Upper lobe of right lung (tissue), 1 donor: ENCODE data around the gene DEPDC7. TPM values are rescaled to one million over a fixed set of nuclear protein-coding genes. Genes with fewer than 3 reads are reported as not detected.
"Not testable (repeated sequence)": the region's sequence is repeated elsewhere in the genome, so short reads cannot be mapped to it uniquely, and the experiment has no call there.

Source experiments
- ATAC-seq: fragments of 200-7000 bp; cut with Tn5 transposase; one replicate; pipeline ENCODE4 v1.9.1; 2020; ENCODE audit warnings: mild to moderate bottlenecking, moderate library complexity
- DNase-seq: peaks from one replicate; pipeline ENCODE4 v3.0.0-alpha.2; 2020
- H3K27ac ChIP-seq: fragments of 200-600 bp; one replicate; pipeline ENCODE4 v1.8.0; 2022
- H3K27me3 ChIP-seq: fragments of 200-600 bp; one replicate; pipeline ENCODE4 v1.8.0; 2022; ENCODE audit warnings: mild to moderate bottlenecking
- H3K36me3 ChIP-seq: fragments of 200-600 bp; one replicate; pipeline ENCODE4 v1.8.0; 2022
- H3K4me1 ChIP-seq: fragments of 200-600 bp; one replicate; pipeline ENCODE4 v1.8.0; 2022
- H3K4me3 ChIP-seq: fragments of 200-600 bp; one replicate; pipeline ENCODE4 v1.8.0; 2022; ENCODE audit warnings: mild to moderate bottlenecking
- H3K9me3 ChIP-seq: fragments of 200-600 bp; one replicate; pipeline ENCODE4 v1.8.0; 2022
- intact Hi-C: fragments of 100-400 bp; cut with DNase I; formaldehyde crosslinking; loops from one replicate; pipeline ENCODE4 v1.11.0; 2022
- long read RNA-seq: library from polyadenylated mRNA; unstranded; transcript quantifications from one replicate; pipeline ENCODE4 v2.0.0, GENCODE V29; 2021
- total RNA-seq: library from RNA; stranded (reverse); fragmentation: NEBNext Ultra II Directional; extraction: Animal tissue kit (Norgen Biotek cat#: 25700); gene quantifications from one replicate; pipeline ENCODE4 v1.2.1, GENCODE V29; 2021
- TF ChIP-seq, protein P1 (sequence below): fragments of 200-600 bp; IDR thresholded peaks from one replicate; pipeline ENCODE4 v1.8.0; 2022; ENCODE audit warnings: antibody characterized with exemption
- donor health status: DM: no; HTN: yes; CAD: no; lungs with severe emphysema.

Gene DEPDC7
- 0.81 TPM for total RNA-seq
- long read RNA-seq, partial matches to known transcripts = 0 of 2 reads
- long read RNA-seq, other reads (novel, unspliced or antisense) = 1 of 2 reads

DNA sequence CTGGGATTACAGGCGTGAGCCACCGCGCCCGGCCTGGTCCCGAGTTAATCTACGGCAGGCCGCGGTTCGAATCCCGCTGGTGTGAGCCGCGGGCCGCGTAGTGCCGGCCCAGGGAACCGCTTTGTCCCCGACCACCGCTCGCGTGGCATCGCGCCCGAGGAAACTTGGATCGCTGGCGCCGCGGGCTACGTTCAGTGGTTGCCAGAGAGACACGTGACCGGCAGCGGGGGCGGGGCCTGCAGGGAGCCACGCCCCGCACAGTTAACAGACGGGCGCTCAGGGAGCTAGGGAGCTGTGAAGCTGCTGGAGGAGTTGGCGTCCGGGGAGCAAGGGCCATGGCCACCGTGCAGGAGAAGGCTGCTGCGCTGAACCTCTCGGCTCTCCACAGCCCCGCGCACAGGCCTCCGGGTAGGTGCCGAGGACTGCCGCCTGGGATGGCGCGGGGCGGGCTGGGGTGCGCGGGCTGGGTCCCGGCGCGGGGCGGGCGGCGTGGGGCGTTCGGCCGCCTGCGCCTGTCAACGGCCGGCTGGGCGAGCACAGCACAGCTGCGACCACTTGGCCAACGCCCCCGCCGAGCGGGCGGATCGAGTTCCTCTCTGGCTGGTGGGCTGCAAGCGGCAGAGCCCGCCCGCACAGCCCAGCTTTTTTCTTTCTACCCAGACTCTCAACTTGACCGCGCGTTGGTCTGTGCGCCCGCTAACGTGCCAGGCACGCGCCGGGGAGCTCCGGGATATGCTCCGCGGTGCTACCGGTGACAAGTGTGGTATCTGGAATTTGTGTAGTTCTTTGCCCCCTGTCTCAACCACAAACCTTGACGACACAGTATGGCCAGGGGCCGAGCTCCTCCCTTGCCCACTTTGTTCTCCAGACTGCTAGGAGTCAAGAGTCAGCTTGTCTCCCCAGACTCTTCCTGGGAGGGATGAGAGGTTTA, at the start of gene DEPDC7:
Gene DEPDC7 (plus strand): TSS at position 258 of the 931 bp plus-strand sequence. CDS start 78 bp downstream, at position 336.
- Histone ChIP-seq H3K4me1 (no peaks in the 10 kb centered on the region), H3K27me3 (peaks cover 18% of the 10 kb centered on the region), H3K27ac (no peak within 1 kb of the TSS), H3K36me3 (no peaks in the 10 kb centered on the region), H3K9me3 (no peaks in the 10 kb centered on the region), H3K4me3 (peak within 1 kb of the TSS; percentile 48)
- peak; percentile 91 for DNase-seq
- ATAC-seq = peak; percentile 97
- TF ChIP-seq, protein P1, sequence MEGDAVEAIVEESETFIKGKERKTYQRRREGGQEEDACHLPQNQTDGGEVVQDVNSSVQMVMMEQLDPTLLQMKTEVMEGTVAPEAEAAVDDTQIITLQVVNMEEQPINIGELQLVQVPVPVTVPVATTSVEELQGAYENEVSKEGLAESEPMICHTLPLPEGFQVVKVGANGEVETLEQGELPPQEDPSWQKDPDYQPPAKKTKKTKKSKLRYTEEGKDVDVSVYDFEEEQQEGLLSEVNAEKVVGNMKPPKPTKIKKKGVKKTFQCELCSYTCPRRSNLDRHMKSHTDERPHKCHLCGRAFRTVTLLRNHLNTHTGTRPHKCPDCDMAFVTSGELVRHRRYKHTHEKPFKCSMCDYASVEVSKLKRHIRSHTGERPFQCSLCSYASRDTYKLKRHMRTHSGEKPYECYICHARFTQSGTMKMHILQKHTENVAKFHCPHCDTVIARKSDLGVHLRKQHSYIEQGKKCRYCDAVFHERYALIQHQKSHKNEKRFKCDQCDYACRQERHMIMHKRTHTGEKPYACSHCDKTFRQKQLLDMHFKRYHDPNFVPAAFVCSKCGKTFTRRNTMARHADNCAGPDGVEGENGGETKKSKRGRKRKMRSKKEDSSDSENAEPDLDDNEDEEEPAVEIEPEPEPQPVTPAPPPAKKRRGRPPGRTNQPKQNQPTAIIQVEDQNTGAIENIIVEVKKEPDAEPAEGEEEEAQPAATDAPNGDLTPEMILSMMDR = no peak
- intact Hi-C loops = no loop called here

DNA sequence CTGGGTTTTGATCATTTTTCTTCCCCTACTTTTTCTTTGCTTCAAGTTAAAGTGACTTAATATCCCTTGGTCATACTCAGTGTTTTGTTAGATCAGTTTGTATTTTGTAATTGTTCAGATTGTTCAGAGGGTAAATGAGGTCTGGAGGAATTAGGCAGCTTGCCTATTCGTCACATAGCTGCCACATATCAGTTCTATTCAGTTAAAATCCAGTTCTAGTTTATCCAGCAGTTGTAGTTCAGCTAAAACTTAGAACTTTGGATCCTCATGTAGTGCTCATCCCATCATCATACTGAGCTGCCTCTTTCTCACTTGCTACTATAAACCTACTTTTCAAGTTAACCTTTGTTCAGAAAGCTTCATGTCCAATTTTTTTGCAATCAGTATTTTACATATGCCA, 47.1 kb upstream of the DEPDC7 start:
- intact Hi-C loops = no loop called here
- Histone ChIP-seq H3K27ac (no peak overlapping the region), H3K4me3 (no peak overlapping the region), H3K27me3 (no peaks in the 10 kb centered on the region), H3K9me3 (no peaks in the 10 kb centered on the region), H3K4me1 (no peaks in the 10 kb centered on the region), H3K36me3 (peaks cover 20% of the 10 kb centered on the region)
- ATAC-seq = no peak
- no peak for DNase-seq
- TF ChIP-seq, protein P1 = no peak

DNA sequence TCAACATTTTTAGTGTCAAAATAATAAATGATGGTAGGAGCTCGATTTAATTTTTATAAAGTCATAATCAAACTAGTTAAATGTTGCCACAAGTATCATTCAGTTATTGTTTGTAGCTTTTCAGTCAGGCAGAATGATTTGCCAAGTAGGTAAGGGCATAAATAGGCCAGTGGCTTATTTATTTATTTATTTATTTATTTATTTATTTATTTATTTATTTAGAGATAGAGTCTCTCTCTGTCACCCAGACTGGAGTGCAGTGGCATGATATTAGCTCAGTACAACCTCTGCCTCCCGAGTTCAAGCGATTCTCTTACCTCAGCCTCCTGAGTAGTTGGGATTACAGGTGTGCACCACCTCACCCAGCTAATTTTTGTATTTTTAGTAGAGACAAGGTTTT, 43.4 kb upstream of the DEPDC7 start:
- H3K27me3 ChIP-seq, ATAC-seq, H3K9me3 ChIP-seq, DNase-seq, H3K4me3 ChIP-seq, H3K27ac ChIP-seq, intact Hi-C loops, H3K4me1 ChIP-seq: not testable (repeated sequence)
- H3K36me3 ChIP-seq = peaks cover 41% of the 10 kb centered on the region

DNA sequence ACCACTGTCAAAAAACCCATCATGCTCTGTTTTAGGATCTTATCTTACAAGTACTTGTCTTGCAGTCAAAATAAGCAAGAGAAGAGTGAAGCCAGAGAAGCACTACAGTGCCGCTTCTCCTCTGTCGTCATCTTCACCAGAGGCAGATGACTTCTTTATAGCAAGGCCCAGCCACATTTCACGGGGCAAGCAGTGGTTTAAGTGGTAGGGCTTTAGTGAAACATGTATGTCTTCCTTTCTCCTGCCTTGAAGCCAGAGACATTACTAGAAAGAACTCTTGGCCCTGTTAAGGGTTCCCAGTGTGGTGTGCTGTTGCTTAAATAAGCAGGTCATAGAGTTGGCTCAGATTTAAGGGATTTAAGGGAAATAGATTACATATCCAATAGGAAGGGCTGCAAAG, 42.9 kb upstream of the DEPDC7 start:
- Histone ChIP-seq H3K27me3 (no peaks in the 10 kb centered on the region), H3K36me3 (peaks cover 47% of the 10 kb centered on the region), H3K9me3 (no peaks in the 10 kb centered on the region), H3K4me3 (no peak overlapping the region), H3K4me1 (no peaks in the 10 kb centered on the region), H3K27ac (no peak overlapping the region)
- no peak for ATAC-seq
- intact Hi-C loops = no loop called here
- no peak for DNase-seq
- TF ChIP-seq, protein P1 = no peak

DNA sequence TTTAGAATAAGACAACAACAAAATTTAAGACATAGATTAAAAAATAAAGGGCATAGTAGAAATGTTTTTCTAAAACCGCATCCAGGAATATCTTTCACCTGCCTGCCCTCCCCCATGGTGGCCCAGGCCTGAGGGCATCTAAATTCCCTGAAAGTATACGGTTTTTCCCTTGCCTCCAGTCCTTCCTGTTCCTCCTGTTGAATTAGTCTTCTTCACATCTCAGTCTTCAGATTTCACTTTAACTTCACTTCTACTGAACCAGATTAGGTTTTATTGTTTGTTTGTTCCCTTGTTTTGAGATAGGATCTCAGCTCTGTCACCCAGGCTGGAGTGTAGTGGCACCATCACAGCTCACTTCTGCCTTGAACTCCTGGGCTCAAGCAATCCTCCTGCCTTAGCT, 33.1 kb upstream of the DEPDC7 start:
- TF ChIP-seq, protein P1 = no peak
- ATAC-seq = no peak
- Histone ChIP-seq H3K27me3 (no peaks in the 10 kb centered on the region), H3K27ac (no peak overlapping the region), H3K4me1 (no peaks in the 10 kb centered on the region), H3K36me3 (peaks cover 11% of the 10 kb centered on the region), H3K9me3 (no peaks in the 10 kb centered on the region), H3K4me3 (no peak overlapping the region)
- DNase-seq = no peak
- intact Hi-C loops = no loop called here

DNA sequence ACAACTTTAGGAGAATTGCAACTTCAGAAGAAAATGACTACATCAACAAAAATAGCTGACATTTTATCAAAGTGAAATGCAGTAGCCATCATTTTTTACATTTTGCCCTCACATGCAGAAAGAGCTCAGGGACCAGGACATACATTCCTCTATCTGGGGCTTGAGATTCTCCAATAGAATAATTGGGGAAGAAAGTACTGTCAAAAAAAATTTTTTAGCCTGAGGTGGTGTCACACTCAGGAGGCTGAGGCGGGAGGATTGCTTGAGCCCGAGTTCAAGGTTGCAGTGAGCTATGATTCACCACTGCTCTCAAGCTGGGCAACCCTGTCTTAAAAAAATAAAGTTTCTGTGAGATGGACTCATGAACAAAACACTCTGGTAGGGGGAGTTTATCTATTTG, 32.2 kb upstream of the DEPDC7 start:
- no peaks in the 10 kb centered on the region for H3K9me3 ChIP-seq
- no peak overlapping the region for H3K4me3 ChIP-seq
- ATAC-seq = no peak
- peaks cover 4% of the 10 kb centered on the region for H3K36me3 ChIP-seq
- no peak overlapping the region for H3K27ac ChIP-seq
- no peaks in the 10 kb centered on the region for H3K4me1 ChIP-seq
- DNase-seq = no peak
- intact Hi-C loops = no loop called here
- TF ChIP-seq, protein P1 = no peak
- H3K27me3 ChIP-seq = no peaks in the 10 kb centered on the region
